GM19025 (cell line): ENCODE measurements around the gene IGFN1.

Source experiments
- ATAC-seq: cut with Tn5 transposase; IDR thresholded peaks from one replicate; pipeline ENCODE4 v1.9.1; 2021; ENCODE audit warnings: mild to moderate bottlenecking, low read depth, moderate library complexity; ENCODE audit not compliant: unreplicated experiment

The IGFN1 gene

GRCh38 chr1:201261771-201262547, 71.3 kb downstream of the IGFN1 start:
- no peak for ATAC-seq

DNA sequence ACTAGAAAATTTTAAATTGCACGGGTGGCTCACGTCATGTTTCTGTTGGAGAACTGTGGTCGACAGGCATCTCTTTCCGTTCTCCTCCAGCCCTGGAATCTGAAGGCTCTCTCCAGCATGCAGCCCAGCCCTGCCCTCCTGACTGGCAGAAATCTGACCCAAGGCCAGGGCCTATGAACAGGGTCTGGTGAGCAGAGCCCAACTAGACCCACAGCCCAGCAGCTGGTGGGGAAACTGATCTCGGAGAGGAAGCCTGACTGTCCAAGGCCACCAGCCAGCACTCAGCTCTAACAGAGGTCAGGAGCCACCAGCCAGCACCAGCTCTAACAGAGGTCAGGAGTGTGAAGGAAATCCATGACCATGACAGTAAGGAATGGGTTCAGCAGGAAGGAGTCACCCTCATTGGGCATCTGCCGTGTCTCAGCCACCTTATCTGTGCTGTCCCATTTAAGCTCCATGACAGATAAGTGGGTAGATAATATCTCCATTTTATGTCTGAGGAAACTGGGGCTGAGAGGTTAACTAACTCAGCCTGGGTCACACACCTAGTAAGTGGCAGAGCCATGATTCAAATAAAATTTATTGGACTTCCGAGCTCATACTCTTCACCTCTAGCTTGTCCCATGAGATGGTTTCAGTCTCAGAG, 72.5 kb downstream of the IGFN1 start:
- no peak for ATAC-seq

- no peak for ATAC-seq
These were observed 73.4 kb downstream of the IGFN1 start for GRCh38 chr1:201264072-201264471.

GRCh38 chr1:201264554-201264953, 73.9 kb downstream of the IGFN1 start:
- ATAC-seq: no peak

DNA sequence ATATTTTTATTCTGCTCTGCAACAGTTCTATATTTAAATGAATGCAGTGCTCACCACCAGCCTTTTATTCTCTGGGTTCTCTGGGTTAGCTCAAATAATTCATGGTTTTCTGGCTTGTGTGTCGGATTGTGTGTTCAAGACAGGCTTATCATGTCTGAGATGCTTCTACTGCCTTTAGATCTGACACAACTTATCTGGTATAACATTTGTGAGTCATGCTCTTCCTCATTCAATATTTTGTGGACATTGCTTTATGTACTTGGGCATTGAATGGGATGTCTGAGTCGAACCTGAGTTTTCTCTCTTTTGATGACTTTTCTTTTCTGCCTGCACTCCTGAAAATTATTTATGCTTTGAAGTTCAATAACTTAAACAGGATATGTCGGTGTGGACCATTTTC, 75.1 kb downstream of the IGFN1 start:
- ATAC-seq: no peak

DNA sequence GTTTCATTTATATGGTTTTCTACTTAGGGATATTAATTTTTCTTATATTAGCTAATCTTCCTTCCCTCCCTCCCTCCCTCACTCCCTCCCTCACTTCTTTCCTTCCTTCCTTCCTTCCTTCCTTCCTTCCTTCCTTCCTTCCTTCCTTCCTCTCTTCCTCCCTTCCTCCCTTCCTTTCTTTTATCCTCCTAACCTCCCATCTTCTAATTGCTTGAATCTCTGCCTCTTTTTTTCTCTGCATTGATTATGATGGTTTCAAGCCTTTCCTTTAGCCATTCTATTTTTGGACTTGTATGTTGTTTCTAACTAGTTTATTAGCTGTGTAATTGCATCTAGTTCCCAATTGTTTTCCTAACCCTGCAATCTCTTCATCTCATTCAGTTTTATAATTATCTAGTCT, 75.7 kb downstream of the IGFN1 start:
- no peak for ATAC-seq

DNA sequence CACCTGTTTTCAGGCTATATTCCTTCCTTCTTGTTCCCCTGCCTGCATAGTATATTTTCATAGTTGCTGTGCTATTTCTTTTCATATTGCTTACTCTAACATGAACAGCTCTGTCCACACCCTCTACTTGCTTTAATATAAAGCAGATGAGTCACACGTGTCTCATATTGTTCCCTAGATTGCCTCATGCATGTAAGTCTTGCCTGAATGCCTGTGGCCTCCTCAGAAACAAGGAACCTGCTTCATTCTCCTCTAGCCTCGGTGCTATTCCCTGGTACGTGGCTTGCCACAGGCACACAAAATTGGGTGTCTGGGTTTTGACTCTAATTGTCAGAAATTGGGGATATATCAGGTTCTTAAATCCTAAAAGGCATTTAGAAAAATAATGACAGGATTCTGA, 76.2 kb downstream of the IGFN1 start:
- no peak for ATAC-seq

DNA sequence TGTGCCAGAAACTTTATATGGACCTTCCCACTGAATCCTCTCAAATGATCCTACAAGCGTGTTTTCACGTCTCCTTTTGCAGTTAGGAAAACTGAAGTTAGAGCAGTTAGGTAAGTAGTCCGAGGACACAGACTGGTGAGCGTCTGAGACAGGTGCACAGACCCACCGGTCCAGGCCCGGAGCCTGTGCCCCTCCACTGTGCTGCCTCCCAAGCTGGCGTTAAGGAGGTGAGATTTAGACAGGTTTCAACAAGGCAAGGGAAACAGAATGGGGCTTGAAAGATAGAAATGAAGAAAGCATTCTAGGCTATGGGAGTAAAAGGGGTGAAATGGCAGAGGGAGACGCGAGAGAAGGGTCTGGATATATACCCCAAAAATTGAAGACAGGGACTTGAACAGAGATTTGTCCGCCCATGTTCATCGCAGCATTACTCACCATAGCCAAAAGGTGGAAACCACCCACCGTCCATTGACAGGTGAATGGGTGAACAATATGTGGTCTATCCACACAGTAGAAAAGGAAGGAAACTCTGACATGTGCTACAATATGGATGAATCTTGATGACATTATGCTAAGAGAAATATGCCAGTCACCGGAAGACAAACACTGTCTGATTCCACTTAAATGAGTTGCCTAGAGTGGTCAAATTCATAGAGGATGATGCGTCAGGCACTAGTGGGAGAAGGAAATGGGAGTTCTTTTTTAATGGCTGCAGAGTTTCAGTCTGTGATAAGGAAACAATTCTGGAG, 77.0 kb downstream of the IGFN1 start:
- no peak for ATAC-seq

DNA sequence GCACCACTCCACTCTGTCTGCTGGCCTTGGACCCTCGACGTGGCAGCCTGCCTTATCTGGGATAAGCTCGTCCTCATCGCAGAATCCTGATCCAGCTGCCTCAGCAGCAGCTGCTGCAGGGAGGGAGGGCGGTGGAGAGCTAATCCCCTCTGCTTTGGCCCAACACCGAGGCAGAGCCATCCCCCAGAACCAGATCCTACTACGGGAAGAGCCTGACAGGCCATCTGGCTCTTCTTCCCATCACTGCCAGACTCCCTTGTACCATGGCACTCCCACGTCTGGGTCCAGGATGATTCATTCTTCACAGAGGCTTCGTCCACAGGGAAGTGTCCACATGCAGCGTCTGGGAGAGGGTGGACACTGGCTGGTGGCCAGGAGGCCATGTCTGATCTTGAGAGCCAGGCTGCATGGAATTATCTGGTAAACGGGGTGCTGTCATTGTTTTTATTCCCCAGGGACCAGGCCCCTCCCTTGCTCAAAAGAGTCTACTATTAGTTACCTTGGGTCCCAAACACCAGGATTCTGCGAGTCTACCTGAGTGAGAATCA, 78.1 kb downstream of the IGFN1 start:
- ATAC-seq: no peak

DNA sequence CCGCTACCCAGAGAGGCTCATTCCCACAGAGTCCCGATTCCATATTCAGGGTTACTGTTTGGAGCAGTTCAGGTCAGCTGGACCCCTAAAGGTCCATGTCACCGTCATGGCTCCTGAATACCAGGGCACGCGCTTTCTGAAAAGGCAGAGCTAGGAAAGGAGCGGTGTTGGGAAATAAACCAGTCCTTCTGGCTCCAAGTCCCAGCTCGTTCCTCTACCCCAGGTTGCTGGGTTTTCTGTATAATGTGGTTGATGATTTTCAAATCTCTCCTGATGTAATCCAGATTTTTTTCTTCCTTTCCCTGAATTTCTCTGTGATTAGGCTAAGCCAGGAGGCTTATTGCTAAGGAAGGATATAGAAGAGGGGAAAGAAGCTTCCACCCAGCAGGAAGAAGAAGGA, 78.7 kb downstream of the IGFN1 start:
- ATAC-seq: no peak

- no peak for ATAC-seq
These were observed 79.3 kb downstream of the IGFN1 start for GRCh38 chr1:201269900-201270410.

- ATAC-seq: no peak
These were observed 80.2 kb downstream of the IGFN1 start for GRCh38 chr1:201270616-201271390.

DNA sequence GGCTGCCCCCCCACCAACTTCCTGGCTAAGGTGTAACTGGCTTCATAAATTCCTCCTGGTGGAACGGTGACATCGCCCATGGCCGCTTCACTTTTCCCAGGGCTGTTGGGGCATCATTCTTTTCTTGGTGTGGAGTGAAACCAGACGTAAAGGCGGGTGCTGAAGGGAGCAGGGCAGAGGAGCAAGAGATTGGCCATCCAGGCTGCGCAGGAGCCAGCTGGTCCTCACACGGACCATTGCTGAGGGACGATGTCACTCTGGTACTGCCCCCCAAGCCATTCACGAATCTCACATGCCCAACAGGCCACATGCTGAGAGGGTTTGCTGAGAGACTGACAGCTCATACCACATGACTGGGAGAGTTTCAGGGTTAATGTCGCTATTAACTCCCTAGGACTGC, 82.2 kb downstream of the IGFN1 start:
- ATAC-seq: no peak

GRCh38 chr1:201274616-201275252, 84.1 kb downstream of the IGFN1 start:
- ATAC-seq: no peak

DNA sequence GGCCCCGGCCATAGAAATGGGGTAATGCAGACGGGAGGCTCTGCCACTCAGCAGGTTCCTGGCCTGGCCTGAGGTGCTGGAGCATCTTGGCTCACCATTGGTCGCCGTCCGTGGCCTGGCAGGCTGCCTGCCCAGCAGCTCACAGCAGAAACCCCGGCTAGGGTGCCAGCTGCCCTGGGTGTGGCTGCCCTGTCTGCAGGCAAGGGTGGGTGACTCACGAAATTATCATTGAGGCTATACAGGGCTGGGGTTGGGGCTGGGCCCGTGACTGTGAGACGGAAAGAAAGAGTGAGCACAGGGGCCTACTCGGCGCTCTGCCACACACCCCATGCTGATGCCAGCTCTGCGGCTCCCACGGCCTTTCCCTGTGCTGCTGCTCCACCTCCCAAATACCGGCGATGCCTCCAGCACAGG, 84.6 kb downstream of the IGFN1 start:
- no peak for ATAC-seq

GRCh38 chr1:201276891-201277290, 86.3 kb downstream of the IGFN1 start:
- ATAC-seq: no peak

- no peak for ATAC-seq
These were observed 86.8 kb downstream of the IGFN1 start for GRCh38 chr1:201277441-201277840.
